ENCODE measurements around the gene RPIA.
"Not testable (repeated sequence)": the region's sequence is repeated elsewhere in the genome, so short reads cannot be mapped to it uniquely, and the experiment has no call there.

RPIA gene

DNA sequence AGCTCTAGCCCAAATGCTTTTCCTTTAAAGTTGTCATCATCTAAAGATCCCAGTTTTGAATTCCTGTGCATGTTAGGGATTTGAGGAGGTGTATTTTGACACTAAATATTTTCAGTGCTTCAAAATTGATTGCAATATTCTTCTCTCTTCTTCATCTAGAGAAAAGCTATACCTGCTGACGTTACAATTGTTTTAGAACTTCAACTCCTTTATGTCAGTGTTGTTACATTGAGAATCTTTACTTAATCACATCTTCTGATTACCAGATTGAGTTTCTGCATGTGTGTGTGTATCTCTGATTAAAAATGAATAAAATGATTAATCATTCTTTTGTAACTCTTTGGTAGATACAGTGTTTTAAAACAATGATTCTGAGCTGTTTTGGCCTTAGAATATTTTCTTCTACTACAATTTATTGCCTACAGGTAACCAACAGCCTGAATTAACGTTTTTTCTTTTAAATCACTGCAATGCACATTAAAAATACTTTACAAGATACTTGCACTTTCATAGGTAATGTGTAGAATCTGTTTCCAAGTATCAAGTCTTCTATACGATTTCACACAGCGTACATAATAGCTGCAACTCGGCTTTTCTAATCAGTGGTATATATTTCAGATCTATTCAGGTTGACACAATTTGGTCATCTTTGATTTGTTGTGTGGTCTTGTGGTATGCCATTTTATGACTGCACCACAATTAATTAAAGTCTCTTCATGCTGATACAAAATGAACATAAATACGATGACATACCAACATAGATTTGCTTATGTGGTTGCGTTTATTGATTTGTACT, 82.0 kb downstream of the RPIA start:
- not testable (repeated sequence) for DNase-seq (ENCODE audit: low read depth in 3 of 3)

DNA sequence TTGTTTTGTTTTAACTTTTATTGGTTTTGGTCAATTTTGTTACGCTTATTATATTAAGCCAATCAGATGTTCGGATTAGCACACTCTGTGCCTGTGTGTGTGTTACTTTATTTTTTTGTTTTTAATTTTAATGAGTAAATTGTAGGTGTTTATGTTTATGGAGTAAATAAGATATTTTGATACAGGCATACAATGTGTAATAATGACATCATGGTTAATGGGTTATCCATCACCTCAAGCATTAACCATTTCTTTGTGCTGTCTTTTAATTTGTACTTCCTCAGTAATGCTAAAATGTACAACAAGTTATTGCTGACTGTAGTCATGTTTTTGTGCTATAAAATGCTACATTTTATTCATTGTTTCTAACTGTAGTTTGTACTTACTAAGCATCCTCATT, 97.7 kb downstream of the RPIA start:
- not testable (repeated sequence) for DNase-seq (ENCODE audit: low read depth in 3 of 3)

DNA sequence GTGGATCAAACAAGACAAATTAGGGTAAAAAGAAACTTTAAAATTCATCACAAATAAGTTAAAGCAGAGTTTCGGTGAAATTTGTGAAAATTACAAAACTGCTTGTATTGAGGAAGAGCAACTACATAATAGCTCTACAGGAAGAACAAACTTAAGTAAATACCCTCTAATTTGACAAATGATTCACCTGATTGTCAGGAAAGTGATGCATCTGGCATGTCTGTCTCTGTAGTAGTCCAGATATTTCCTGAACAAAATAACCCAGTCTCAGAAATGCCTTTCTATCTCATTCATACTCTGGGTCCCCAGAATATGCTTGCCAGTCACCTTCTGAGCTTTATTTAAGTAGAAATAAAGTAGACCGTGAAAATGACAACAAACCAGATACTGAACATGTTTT, 104.5 kb downstream of the RPIA start:
- DNase-seq (ENCODE audit: low read depth in 3 of 3), result not testable (repeated sequence)

DNA sequence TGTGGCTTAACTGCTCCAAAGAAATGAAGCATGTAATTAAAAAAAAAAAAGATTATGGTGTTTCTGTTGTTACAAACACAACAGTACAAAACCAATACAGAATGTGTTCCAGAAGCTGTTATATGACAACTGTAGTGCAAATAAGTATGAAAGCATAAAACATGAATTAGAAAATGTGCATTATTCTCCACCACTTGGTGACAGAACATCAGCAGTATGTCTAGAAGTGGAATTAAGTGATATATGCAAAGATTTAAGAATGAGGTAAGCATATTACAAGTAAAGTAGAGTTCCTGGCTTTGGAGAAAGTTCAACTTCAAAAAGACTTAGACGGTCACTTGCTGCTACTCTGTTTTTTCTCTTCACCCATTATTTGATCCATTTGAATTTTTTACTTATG, 105.0 kb downstream of the RPIA start:
- not testable (repeated sequence) for DNase-seq (ENCODE audit: low read depth in 3 of 3)

DNA sequence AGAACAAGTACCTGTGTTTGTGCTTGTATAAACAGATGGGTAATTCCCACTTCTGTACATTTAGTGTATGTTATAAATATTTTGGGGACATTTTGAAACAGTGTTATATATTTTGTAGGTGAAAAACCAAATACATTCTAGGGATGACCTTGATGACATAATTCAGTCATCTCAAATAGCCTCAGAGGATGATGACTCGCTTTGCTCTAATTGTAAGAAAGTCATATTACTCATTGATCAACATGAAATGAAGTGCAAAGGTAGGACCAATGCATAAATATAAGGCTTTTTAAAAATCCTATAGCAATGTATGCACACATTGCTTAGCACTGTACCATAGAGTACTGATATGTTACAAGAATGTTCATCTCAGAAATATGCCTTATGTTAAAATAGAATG, 105.7 kb downstream of the RPIA start:
- not testable (repeated sequence) for DNase-seq (ENCODE audit: low read depth in 3 of 3)
